ENCODE data around the gene CAMK1G. TPM values are rescaled to one million over a fixed set of nuclear protein-coding genes. Genes with fewer than 3 reads are reported as not detected.

The CAMK1G gene
- total and polyA plus RNA-seq, 2 experiments from 2014 or later: 0.32 to 0.76 TPM

DNA sequence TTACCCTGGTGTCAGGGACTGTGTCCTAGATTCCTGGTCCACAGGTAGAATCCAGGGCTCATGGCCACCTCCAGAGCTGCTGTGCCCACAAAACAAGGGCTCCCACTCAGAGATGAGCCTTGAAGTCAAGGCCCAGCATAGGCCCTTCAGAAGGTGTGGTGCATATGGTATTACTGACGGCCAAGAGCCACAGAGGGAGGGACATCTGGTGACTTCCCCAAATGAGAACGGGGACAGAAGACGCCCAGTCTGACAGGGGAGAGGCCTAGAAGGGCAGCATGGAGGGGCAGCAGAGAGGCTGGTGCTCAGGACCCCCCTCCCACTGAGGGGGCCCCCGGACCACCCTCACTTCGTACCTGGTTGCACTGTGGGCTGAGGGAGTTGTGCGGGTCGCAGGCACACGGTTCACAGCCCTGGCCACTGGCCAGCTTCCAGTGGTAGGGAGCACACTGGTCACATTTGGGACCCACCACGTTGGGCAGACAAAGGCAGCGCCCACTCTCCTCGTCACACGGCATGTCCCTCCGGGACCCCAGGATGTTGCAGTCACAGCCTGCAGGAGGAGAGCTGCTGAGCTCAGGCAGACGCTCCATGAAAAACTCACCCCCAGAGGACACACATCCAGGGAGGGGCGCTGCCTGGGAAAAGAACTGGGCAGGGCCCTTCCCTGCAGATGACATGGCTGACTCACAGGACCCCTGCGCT, 43.7 kb downstream of the CAMK1G start:
- Mint-ChIP-seq H3K9me3 (no peaks in the 10 kb centered on the region; the same call in 2 of the 3 replicates), H3K36me3 (ENCODE audit: low read depth) (no peaks in the 10 kb centered on the region; the same call in 2 of the 3 replicates), H3K27ac (no peak overlapping the region), H3K27me3 (ENCODE audit: insufficient read depth, low read depth, poor library complexity) (peaks cover 7% of the 10 kb centered on the region), H3K4me1 (peaks cover 33% of the 10 kb centered on the region), H3K4me3 (no peak overlapping the region)
- TF ChIP-seq NANOG (IDR thresholded peaks at IDR 0.05; ENCODE audit: borderline replicate concordance) (no peak), ZNF114 (CRISPR knock-in tag; IDR thresholded peaks at IDR 0.05) (no peak)
- TF ChIP-seq, protein P1, sequence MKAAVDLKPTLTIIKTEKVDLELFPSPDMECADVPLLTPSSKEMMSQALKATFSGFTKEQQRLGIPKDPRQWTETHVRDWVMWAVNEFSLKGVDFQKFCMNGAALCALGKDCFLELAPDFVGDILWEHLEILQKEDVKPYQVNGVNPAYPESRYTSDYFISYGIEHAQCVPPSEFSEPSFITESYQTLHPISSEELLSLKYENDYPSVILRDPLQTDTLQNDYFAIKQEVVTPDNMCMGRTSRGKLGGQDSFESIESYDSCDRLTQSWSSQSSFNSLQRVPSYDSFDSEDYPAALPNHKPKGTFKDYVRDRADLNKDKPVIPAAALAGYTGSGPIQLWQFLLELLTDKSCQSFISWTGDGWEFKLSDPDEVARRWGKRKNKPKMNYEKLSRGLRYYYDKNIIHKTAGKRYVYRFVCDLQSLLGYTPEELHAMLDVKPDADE (IDR thresholded peaks at IDR 0.05): no peak
- ATAC-seq (no peak), DNase-seq (ENCODE audit: low spot score) (no peak)
- H3K27me3 ChIP-seq (ENCODE audit: insufficient read depth): no peaks in the 10 kb centered on the region
- no peak overlapping the region for H3K4me3 ChIP-seq
- H3K4me1 ChIP-seq (ENCODE audit: insufficient read depth): peaks cover 15% of the 10 kb centered on the region
- H3K4me2 ChIP-seq: no peak overlapping the region
- no peaks in the 10 kb centered on the region for H3K36me3 ChIP-seq (ENCODE audit: insufficient read depth)
- H3K79me2 ChIP-seq (replicated peaks; ENCODE audit: insufficient read depth): no peaks in the 10 kb centered on the region
- H3K9me2 ChIP-seq (ENCODE audit: insufficient read depth): no peaks in the 10 kb centered on the region
- no peaks in the 10 kb centered on the region for H4K20me1 ChIP-seq (replicated peaks; ENCODE audit: insufficient read depth)
- H3K27ac ChIP-seq (ENCODE audit: low read depth): no peak overlapping the region
- H2AFZ ChIP-seq: peak overlapping the region; percentile 90; the same call in 1 of the 2 replicates
- no peaks in the 10 kb centered on the region for H3F3A ChIP-seq (replicated peaks; ENCODE audit: low read depth)

GRCh38 chr1:209627732-209628196, 44.2 kb downstream of the CAMK1G start:
- Mint-ChIP-seq H3K27me3 (ENCODE audit: insufficient read depth, low read depth, poor library complexity) (peaks cover 10% of the 10 kb centered on the region), H3K4me1 (peaks cover 34% of the 10 kb centered on the region), H3K27ac (no peak overlapping the region), H3K4me3 (no peak overlapping the region), H3K36me3 (ENCODE audit: low read depth) (no peaks in the 10 kb centered on the region; the same call in 2 of the 3 replicates), H3K9me3 (no peaks in the 10 kb centered on the region; the same call in 2 of the 3 replicates)
- Histone ChIP-seq H3K9me2 (ENCODE audit: insufficient read depth) (no peaks in the 10 kb centered on the region), H2AFZ (peak overlapping the region; percentile 90; the same call in 1 of the 2 replicates), H3K27ac (ENCODE audit: low read depth) (no peak overlapping the region), H3F3A (replicated peaks; ENCODE audit: low read depth) (no peaks in the 10 kb centered on the region), H3K27me3 (ENCODE audit: insufficient read depth) (no peaks in the 10 kb centered on the region), H3K4me3 (no peak overlapping the region), H3K4me2 (no peak overlapping the region), H3K4me1 (ENCODE audit: insufficient read depth) (peaks cover 15% of the 10 kb centered on the region), H4K20me1 (replicated peaks; ENCODE audit: insufficient read depth) (no peaks in the 10 kb centered on the region), H3K79me2 (replicated peaks; ENCODE audit: insufficient read depth) (no peaks in the 10 kb centered on the region), H3K36me3 (ENCODE audit: insufficient read depth) (no peaks in the 10 kb centered on the region)
- TF ChIP-seq EZH2phosphoT487 (IDR thresholded peaks at IDR 0.05; ENCODE audit: unreplicated experiment) (no peak), STAT1 (IDR thresholded peaks at IDR 0.05; ENCODE audit: unreplicated experiment) (no peak), CTCF (conservative IDR thresholded peaks at IDR 0.05; ENCODE audit: low read depth in 2 of 2) (peak; percentile 87 to 98)
- peak; percentile 91 for DNase-seq (ENCODE audit: low spot score)
- ATAC-seq: peak; percentile 88
